GM21576 (cell line): ENCODE results near the gene IL21R.
"Not testable (repeated sequence)": the region's sequence is repeated elsewhere in the genome, so short reads cannot be mapped to it uniquely, and the experiment has no call there.

Source experiments
- ATAC-seq: cut with Tn5 transposase; IDR thresholded peaks from one replicate; pipeline ENCODE4 v1.9.1; 2021; ENCODE audit warnings: mild to moderate bottlenecking, moderate library complexity; ENCODE audit not compliant: unreplicated experiment

IL21R gene

DNA sequence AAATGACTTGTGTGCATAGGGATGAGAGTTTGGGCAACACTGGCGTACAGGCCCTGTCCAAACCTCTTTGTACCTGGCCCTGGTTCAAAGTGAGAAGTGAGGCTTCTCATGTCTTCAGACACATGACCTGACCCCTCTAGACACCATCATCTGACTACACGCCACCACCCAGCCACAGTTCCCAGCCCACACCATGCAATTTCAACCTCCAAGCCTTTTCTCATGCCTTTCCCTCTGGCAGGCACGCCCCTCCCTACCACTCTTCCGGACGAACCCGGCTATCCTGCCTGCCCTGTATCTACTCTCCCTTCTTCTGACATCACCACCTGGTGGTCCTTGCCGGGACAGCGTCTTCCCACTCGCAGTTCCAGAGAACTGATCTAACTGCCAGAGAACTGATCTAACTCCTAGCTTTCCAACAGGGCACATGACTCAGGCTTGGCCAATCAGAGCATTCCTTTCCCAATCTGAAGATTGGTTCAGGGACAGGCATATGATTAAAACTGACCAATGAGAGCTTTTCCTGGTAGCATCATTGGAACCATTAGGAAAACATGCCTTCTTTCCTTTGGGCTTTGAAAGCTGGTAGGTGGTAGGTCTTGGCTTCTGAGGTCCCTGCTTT lies 27.1 kb upstream of the IL21R start:
- ATAC-seq: peak; percentile 36

DNA sequence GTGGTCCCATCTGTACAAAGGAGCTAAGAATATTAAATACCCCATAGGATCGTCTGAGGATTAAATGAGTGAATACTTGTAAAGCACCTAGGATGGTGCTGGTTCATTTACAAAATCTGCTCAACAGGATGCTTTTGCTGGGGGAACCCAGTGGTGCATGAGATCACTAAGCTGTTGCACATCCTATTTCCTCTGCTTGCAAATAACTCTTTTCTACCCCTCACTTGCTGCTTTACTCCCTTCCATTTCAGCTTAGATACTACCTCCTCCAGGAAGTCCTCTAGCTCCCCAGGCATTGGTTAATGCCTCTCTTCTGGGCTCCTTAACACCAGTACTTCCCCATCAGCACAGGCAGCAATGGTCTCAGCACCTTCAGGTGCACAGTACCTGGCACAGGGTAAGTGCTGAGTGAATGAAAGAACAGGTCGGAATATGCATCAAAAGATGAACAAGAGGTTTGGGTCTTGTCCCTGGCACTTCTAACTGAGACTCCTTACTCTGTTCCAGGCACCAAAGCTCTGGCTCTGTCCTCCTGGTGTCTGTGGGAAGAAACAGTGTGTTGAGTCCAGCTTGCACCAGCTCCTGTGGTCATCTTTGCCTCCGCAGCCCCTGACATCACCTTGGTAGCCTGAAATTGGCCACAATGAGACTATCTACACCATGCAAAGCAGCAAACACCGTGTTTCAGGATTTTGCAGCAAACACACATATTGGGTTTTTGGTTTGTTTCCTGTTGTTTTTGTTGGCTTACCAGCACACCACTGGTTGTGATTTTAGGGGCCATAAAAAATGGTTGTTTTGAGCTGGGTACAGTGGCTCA lies 24.1 kb upstream of the IL21R start:
- ATAC-seq: no peak

DNA sequence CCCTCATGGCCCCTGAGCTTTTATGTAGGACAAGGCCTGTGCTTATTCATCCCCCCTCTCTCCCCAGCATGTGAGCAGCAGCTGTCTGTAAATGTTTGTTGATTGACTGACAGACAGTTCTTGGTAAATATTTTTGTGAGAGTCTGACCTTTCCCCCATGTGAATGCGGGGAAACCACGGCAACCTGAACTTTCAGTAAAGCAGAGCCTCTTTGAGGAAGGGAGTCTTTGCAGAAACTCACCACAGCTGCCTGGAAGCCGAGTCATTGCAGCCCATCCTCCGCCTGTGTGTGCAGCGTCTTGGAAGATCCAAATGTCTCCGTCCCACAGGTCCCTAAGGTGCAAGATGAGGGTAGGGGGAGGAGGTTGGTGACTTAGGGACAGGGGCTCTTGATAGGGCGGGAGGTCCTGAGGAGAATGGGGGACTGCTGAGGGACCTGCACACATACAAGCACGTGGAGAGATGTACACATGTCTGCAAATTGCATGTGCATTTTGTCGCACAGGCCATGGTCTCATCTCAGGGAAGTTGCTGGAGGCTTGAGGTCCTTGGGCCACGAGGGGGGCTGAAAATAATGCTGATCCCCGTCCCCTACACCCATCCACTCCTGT lies 23.0 kb upstream of the IL21R start:
- no peak for ATAC-seq

DNA sequence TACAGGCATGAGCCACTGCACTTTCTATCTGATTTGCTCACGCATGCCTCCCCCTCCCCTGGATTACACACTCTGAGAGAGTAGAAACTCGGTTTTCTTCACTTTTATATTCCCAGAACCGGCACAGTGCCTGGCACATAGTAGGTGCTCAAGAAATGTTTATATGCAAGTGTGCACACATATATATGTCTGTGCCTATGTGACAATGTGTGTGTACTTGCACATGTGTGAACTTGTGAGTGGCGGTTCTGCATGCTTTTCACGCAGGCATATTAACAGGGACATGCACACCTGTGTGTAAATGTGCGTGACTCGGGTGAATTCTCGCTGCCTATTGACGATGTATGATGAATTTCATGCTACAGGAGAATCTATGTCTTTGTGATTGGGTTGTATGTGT lies 22.1 kb upstream of the IL21R start:
- ATAC-seq: no peak

DNA sequence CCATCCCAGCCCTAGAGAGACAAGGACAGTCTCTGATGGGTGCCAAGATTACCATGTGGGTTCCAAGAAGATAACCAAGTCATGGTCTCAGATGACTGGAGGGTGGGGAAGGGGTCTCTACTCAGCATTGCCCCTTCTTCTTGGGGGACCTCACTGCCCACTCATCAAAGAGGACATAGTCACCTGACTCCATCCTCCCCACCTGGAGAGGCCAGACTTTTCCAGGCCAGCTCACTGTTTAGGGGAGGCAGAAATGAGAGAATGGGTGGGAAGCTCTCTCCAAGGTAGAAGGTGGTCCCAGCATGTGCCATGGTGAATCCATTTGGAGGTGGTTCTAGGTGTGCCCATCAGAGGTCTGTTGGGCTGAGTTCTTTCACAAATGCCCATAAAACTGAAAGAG lies 20.7 kb upstream of the IL21R start:
- no peak for ATAC-seq

DNA sequence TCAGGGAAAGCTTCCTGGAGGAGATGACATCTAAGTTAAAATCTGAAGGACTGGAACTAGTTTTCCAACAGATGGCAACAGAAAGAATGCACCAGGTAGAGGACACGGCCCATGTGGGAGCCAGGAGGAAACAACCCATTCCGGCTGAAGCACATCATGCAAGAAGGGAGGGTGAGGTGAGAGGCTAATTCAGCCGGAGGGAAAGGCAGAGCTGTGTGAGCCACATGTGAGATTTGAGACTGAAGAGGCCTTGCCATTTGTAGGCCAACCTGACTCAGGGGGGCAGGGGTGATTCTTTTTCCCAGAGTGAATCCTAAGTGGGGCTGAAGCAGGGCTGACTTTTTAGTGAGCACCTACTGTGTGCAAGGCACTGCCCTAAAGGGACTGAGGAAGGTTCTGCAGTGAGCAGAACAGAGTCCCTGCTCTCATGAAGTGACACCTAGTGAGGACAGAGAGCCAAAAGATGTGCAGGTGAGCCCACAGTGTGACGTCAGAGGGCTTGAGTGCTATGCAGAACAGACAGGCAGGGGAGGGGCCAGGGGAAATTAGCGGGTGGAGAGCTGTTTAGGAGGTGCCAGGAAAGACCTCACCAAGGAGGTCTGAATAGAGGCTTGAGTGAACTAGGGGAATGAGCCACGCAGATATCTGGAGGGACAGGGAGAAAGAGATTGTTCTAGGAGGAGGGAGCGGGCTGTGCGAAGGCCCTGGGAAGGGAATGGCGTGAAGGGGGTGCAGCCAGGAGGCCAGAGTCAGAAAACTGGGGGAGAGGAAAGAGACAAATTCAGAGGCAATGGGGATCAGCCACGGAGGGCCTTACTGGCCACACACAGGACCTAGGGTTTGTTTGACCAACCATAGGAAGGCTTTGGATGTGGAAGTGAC lies 19.8 kb upstream of the IL21R start:
- no peak for ATAC-seq

DNA sequence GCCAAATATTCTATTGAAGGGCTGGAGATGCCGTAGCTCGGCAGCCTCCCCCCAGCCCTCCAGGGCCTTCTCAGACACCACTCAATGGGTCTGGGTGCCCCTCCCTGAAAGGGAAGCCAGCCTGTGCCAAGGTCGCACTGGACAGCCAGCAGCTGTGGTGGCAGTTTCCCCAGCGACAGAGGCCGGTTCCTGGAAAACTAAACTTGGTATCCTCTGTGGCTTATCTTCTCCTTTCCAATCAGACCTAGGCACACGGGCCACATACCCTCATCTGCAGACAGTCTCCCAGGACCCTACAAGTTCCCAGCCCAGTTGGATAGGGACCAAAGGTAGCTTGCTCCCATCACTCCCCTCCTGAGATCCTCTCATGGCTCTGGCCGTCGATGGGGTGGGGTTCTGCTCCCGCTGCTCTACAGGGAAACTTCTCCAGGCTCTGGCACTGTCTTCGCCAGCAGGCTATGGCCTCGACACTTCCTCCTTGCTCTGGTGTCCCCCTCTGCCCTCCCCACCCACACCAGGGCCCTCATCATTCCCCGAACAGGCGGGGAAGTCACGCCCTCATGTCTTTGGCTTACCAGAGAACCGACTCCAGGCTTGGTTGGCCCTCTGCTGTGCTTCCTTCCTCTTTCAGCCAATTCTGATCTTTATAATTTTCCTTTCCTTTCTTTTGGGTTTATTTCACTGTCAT lies 18.3 kb upstream of the IL21R start:
- ATAC-seq: no peak

DNA sequence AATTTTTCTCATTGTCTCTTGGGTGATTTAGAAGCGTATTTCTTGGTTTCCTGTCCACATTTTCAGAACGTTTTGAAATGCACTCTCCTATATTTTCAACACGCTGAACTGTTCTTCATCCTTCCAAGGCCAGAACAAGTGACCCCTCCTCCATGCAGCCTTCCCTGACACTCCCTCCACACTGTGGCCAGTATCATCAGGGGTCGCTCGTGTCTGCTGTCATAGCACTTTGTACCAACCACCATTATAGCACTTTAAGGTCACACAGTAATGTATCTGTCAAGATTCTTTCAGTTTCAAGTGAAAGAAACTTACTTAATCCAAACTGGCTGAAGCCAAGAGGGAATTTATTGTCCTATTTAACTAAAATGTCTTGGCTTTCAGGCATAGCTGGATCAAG lies 17.5 kb upstream of the IL21R start:
- ATAC-seq: no peak

DNA sequence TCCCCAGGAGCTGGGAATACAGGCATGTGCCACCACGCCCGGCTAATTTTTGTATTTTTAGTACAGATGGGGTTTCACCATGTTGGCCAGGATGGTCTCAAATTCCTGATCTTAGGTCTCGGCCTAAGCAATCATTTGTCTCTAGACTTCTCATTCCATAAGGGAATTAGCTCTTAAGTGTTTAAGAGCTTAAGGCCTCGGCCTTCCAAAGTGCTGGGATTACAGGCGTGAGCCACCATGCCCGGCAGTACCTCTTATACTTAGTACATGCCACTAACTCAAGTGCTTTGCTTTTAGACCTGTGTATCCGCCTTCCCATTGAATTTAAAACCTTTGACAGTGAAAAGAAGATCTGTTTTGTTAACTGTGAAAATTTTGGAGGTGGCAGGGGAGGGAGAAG lies 16.6 kb upstream of the IL21R start:
- ATAC-seq: no peak

DNA sequence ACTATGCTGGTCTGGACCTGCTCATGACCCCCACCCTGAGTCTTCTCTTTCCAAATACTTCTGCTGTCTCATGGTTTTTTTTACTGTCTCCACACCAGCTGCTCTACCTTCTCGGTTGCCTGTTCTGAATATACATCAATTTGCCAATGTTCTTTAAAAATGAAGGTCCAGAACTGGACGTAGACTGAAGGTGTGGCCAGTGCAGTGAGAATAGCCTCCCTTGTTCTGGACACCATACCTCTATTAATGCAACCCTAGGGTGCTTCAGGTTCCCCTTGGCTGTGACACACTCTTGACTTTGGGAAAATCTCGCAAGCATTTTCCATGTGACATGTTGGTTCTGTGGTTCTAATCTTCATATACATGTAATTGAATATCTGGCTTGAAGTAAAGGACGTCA lies 15.3 kb upstream of the IL21R start:
- no peak for ATAC-seq

DNA sequence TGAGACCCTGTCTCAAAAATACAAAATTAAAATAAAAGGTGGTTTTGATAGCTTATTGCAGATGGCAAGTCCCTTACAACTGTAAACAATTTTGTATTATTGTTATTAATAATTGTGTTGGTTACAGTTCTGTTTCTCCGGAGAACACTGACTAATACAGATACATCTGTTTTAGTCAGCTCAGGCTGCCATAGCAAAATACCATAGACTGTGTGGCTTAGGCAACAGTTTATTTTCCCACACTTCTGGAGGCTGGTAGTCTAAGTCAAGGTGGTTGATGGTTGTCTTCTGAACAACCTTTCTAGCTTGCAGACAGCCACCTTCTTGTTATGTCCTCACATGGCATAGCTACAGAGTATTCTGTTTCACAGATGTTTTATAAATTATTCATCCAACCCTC lies 14.2 kb upstream of the IL21R start:
- ATAC-seq: peak; percentile 62

DNA sequence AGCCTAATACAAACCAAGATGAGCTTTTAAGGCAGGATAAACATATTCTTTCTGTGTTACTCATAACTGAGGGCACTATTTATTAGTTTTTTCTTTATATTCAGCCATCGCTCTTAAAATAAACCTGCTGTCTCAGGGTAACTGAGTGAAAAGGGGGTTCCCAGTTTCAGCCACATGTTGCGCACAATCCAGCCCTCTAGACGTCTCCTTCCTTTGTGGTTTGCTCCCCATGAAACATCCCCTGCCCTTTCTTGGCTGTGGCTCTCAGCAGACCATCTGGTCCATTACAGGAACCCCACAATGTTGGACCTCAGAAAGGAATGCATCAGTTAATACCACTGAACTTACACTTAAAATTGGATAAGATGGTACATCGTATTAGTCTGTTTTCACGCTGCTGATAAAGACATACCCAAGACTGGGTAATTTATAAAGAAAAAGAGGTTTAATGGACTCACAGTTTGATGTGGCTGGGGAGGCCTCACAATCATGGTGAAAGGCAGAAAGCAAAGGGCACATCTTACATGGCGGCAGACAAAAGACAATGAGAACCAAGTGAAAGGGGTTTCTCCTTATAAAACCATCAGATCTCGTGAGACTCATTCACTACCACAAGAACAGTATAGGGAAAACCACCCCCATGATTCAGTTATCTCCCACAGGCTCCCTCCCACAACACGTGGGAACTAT lies 12.6 kb upstream of the IL21R start:
- ATAC-seq: no peak

DNA sequence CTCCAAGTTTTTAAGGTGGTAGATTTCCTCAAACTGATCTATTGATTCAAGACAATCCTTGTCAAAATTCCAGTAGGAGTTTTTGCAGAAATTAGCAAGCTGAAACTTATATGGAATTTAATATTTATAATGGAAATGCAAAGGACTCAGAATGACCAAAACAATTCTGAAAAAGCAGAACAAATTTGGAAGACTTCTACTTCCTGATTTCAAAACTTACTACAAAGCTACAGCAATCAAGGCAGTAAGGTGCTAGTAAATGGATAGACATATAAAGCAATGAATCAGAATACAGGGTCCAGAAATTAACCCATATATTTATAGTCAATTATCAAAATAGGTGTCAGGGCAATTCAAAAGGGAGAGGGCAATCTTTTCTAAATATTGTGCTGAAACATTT lies 11.8 kb upstream of the IL21R start:
- ATAC-seq: no peak

DNA sequence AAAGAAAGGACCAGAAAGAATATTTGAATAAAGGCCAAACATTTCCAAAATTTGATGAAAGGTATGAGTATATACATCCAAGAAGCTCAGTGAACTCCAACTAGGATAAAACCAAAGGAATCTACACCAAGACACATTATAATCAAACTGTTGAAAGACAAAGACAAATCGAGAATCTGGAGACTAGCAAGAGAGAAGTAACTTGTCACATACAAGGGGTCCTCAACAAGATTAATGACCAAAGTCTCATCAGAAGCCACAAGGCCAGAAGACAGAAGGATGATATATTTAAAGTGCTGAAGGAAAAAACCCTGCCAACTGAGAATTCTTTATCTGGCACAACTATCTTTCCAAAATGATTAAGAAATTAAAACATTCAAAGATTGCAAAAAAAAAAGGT lies 9.3 kb upstream of the IL21R start:
- ATAC-seq: no peak

DNA sequence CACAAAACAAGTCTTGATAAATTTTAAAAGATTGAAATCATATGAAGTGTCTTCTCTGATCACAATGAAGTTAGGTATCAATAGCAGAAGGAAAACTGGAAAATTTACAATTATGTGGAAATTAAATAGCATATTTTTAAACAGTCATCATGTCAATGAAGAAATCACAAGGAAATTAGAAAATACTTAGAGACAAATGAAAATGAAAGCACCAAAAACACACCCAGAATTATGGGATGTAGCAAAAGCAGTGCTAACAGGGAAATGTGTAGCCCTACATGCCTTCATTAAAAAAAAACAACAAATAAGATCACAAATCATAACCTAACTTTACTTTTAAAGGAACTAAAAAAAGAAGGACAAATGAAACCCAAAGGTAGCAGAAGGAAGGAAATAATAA lies 7.5 kb upstream of the IL21R start:
- ATAC-seq: no peak

DNA sequence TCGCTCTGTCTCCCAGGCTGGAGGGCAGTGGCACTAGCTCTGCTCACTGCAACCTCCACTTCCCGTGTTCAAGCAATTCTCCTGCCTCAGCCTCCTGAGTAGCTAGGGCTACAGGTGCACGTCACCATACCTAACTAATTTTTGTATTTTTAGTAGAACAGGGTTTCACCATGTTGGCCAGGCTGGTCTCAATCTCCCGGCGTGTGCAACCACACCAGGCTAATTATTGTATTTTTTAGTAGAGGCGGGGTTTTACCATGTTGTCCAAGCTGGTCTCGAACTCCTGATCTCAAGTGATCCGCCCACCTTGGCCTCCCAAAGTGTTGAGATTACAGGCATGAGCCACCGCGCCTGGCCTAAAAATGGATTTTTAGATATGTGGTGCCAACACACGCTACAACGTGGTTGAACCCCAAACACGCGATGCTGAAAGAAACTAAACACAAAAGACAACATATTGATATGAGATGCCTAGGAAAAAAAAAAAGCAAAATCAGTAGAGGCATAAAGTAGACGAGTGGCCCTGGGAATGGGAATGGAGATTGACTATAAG lies 3.6 kb upstream of the IL21R start:
- not testable (repeated sequence) for ATAC-seq

DNA sequence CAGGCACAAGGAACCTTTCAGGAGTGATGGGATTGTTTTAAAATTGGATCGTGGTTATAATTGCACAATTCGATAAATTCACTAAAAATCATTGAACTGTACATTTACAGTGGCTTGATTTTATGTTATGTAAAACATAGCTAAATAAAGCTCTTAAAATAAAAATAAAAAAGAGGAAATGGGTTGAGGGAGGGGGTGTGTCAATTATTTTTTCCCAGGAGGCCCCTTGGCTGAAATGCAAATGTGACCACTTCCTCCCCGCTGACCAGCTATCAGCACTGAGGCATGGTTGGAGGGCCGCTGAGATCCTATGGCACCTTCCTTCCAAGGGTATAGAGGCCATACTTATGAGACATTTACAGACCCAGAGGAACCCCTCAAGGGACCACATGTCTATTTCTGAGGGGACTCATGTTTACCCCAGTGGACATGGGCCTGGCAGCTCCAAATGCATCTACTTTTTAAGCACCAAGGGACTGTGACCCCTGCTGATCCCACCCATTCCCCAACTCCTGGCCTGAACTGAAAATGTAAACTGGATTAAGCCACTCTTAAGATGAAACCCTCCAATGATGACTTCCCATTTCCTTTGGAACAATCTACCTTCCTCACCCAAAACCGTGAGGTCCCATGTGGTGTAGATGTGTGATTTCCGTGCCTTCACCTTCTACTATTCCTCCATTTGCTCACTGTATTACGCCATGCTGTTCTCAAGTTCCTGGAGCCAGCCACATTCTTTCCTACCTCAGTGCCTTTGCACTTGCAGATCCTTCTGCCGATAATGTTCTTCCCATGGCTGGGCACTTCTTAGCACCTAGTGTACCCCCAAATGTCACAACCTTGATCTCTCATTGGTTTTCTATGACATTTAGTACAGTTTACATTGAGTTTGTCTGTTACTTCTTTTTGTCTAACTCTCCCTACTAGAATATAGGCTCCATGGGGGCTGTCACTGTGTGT lies 2.8 kb upstream of the IL21R start:
- no peak for ATAC-seq

DNA sequence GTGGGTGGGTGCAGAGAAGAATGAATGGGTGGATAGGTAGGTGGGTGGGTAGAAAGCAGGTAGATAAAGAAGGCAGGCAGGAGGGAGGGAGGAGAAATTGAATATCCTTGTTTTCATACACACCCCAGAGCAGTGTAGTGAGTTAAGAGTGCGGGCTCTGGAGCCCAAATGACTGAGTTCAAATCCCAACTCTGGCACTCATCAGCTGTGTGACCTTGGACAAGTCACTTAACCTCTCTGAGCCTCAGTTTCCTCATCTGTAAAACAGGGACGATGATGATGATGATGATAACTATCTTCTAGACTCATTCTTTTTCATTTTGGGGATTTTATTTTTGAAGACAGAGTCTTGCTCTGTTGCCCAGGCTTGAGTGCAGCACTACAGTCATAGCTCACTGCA lies 2.0 kb upstream of the IL21R start:
- no peak for ATAC-seq
